Measurements from ENCODE around the gene P3H1. TPM values are rescaled to one million over a fixed set of nuclear protein-coding genes. Genes with fewer than 3 reads are reported as not detected.

The P3H1 gene
- total RNA-seq, 2 donors from 2014 or later, result 7.0 to 10.6 TPM

GRCh38 chr1:42698081-42698813 lies 68.6 kb downstream of the P3H1 start:
- intact Hi-C loops (cut with DNase I, micrococcal nuclease), result no loop called here
- ATAC-seq, result no peak

More at GRCh38 chr1:42698081-42698813, 68.6 kb downstream of the P3H1 start:
- no peak for DNase-seq

Other genes with a start within 250 kb of the P3H1 start
- 10 to 100 TPM; 19.1 to 28.3 TPM for gene PPIH, start 108.6 kb downstream of the P3H1 start, total RNA-seq
- gene YBX1, start 84.6 kb downstream of the P3H1 start, total RNA-seq, result 100 to 1,000 TPM; 419 to 437 TPM
- not detected for gene CLDN19, start 26.8 kb downstream of the P3H1 start, total RNA-seq
- gene C1orf50, start 221 bp upstream of the P3H1 start, total RNA-seq, result 1 to 10 TPM; 5.6 to 8.7 TPM
- gene TMEM269, start 18.0 kb upstream of the P3H1 start, total RNA-seq, result 1 to 10 TPM in 1 of 2 donors, under 1 TPM in 1; 0.20 to 1.6 TPM
- gene ERMAP, start 50.1 kb upstream of the P3H1 start, total RNA-seq, result 10 to 100 TPM; 12.5 to 15.6 TPM
- 10 to 100 TPM; 11.7 to 18.0 TPM for gene SVBP, start 50.4 kb upstream of the P3H1 start, total RNA-seq
- 1 to 10 TPM; 4.3 to 5.0 TPM for gene ZNF691, start 79.6 kb upstream of the P3H1 start, total RNA-seq
- gene SLC2A1, start 191.8 kb upstream of the P3H1 start, total RNA-seq, result 10 to 100 TPM; 59.0 to 82.7 TPM